Measurements from ENCODE around the gene EPHA6.

Gene EPHA6

DNA sequence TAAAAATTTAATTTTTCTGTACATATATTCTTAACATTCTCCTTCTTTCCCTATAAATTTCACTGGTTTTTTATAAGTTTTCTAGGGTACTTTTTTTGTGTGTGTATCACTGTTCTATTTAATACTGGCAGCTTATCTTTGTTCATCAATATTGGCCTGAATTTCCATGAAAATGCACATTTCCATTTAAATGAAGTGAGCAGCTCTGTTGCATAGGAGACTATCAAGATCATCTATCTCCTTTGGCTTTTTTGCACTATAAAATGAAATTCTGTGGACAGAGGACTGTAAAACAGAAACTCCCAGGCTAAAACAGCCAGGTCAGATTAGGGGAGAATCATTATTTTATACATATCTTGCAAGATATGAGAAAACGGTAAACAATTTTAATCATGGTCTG lies 673.2 kb downstream of the EPHA6 start:
- H3K4me3 ChIP-seq (ENCODE audit: low read depth, low read length, poor library complexity, severe bottlenecking): no peak overlapping the region
- no peaks in the 10 kb centered on the region for H3K9me2 ChIP-seq (ENCODE audit: low read depth, low read length)
- no peaks in the 10 kb centered on the region for H3K79me2 ChIP-seq (ENCODE audit: insufficient read depth, low read length)
- no peaks in the 10 kb centered on the region for H3K9me3 ChIP-seq (ENCODE audit: low read length)
- no peak overlapping the region for H2AFZ ChIP-seq (ENCODE audit: low read length)
- TF ChIP-seq EZH2 (IDR thresholded peaks at IDR 0.05; ENCODE audit: borderline replicate concordance, low read length): no peak
- TF ChIP-seq, protein P1, sequence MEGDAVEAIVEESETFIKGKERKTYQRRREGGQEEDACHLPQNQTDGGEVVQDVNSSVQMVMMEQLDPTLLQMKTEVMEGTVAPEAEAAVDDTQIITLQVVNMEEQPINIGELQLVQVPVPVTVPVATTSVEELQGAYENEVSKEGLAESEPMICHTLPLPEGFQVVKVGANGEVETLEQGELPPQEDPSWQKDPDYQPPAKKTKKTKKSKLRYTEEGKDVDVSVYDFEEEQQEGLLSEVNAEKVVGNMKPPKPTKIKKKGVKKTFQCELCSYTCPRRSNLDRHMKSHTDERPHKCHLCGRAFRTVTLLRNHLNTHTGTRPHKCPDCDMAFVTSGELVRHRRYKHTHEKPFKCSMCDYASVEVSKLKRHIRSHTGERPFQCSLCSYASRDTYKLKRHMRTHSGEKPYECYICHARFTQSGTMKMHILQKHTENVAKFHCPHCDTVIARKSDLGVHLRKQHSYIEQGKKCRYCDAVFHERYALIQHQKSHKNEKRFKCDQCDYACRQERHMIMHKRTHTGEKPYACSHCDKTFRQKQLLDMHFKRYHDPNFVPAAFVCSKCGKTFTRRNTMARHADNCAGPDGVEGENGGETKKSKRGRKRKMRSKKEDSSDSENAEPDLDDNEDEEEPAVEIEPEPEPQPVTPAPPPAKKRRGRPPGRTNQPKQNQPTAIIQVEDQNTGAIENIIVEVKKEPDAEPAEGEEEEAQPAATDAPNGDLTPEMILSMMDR (IDR thresholded peaks at IDR 0.05; ENCODE audit: low read length): no peak
- no peaks in the 10 kb centered on the region for H4K20me1 ChIP-seq (ENCODE audit: insufficient read depth, low read length)
- no peak overlapping the region for H3K4me2 ChIP-seq (ENCODE audit: low read length)
- no peaks in the 10 kb centered on the region for H3K27me3 ChIP-seq (ENCODE audit: insufficient read depth, low read length)
- no peak overlapping the region for H3K27ac ChIP-seq (ENCODE audit: low read depth, low read length, poor library complexity, severe bottlenecking)
- H3K36me3 ChIP-seq (ENCODE audit: insufficient read depth, low read length): no peaks in the 10 kb centered on the region
- no peaks in the 10 kb centered on the region for H3F3A ChIP-seq (ENCODE audit: insufficient read depth, low read length)
- H3K4me1 ChIP-seq (ENCODE audit: insufficient read depth, low read length, severe bottlenecking): no peaks in the 10 kb centered on the region
- H3K9ac ChIP-seq (ENCODE audit: low read length): no peak overlapping the region

DNA sequence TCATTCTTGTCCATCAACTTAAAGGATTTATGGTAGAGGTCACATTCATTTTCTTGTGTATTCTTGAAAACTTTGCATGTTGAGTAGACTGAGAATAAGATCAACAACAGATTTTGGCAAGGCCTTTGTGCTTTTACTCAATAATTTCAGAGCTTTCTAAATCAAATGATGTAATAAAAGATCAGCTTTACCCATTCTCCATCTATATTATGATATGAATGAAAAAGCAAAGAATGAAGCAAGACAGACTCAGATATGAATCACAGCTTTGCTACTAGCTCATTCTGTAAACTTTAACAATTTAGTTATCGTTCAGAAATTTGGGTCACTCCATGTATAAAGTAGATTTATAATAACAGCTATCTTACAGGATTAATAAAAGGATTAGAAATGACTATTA lies 674.3 kb downstream of the EPHA6 start:
- Histone ChIP-seq H3K27me3 (ENCODE audit: insufficient read depth, low read length) (no peaks in the 10 kb centered on the region), H3K4me2 (ENCODE audit: low read length) (no peak overlapping the region), H3K36me3 (ENCODE audit: insufficient read depth, low read length) (no peaks in the 10 kb centered on the region), H3K4me1 (ENCODE audit: insufficient read depth, low read length, severe bottlenecking) (no peaks in the 10 kb centered on the region), H2AFZ (ENCODE audit: low read length) (no peak overlapping the region), H3K4me3 (ENCODE audit: low read depth, low read length, poor library complexity, severe bottlenecking) (no peak overlapping the region), H3K9me2 (ENCODE audit: low read depth, low read length) (no peaks in the 10 kb centered on the region), H3F3A (ENCODE audit: insufficient read depth, low read length) (no peaks in the 10 kb centered on the region), H3K79me2 (ENCODE audit: insufficient read depth, low read length) (no peaks in the 10 kb centered on the region), H3K9ac (ENCODE audit: low read length) (no peak overlapping the region), H3K9me3 (ENCODE audit: low read length) (no peaks in the 10 kb centered on the region), H3K27ac (ENCODE audit: low read depth, low read length, poor library complexity, severe bottlenecking) (no peak overlapping the region), H4K20me1 (ENCODE audit: insufficient read depth, low read length) (no peaks in the 10 kb centered on the region)
- no peak for TF ChIP-seq EZH2 (IDR thresholded peaks at IDR 0.05; ENCODE audit: borderline replicate concordance, low read length)
- TF ChIP-seq, protein P1 (IDR thresholded peaks at IDR 0.05; ENCODE audit: low read length): no peak

DNA sequence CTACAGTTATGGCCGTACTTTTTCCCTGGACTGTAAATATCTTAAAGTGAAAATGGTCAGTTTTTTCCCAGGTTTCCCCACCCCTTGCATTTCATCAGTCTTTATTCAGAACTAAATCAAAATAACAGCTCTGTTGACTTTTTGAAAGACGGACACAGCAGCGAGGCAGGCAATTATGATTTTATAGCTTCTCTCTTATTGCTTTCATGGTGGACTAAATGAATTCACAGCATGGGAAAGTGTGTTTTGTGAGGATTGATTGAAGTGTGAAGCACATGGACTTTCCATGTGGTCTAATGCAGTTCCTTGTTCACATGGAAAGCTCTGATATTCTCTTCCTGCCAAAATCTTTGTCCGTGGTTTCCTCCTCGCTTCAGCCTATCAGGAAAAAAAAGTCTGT lies 681.5 kb downstream of the EPHA6 start:
- Histone ChIP-seq H3F3A (ENCODE audit: insufficient read depth, low read length) (no peaks in the 10 kb centered on the region), H3K36me3 (ENCODE audit: insufficient read depth, low read length) (no peaks in the 10 kb centered on the region), H3K27ac (ENCODE audit: low read depth, low read length, poor library complexity, severe bottlenecking) (no peak overlapping the region), H3K27me3 (ENCODE audit: insufficient read depth, low read length) (no peaks in the 10 kb centered on the region), H3K9ac (ENCODE audit: low read length) (no peak overlapping the region), H3K9me3 (ENCODE audit: low read length) (no peaks in the 10 kb centered on the region), H3K4me3 (ENCODE audit: low read depth, low read length, poor library complexity, severe bottlenecking) (no peak overlapping the region), H4K20me1 (ENCODE audit: insufficient read depth, low read length) (no peaks in the 10 kb centered on the region), H3K79me2 (ENCODE audit: insufficient read depth, low read length) (no peaks in the 10 kb centered on the region), H3K4me2 (ENCODE audit: low read length) (no peak overlapping the region), H2AFZ (ENCODE audit: low read length) (no peak overlapping the region), H3K9me2 (ENCODE audit: low read depth, low read length) (no peaks in the 10 kb centered on the region), H3K4me1 (ENCODE audit: insufficient read depth, low read length, severe bottlenecking) (no peaks in the 10 kb centered on the region)
- no peak for TF ChIP-seq EZH2 (IDR thresholded peaks at IDR 0.05; ENCODE audit: borderline replicate concordance, low read length)
- TF ChIP-seq, protein P1 (IDR thresholded peaks at IDR 0.05; ENCODE audit: low read length): no peak

Data from OCI-LY1 (cell line).